Ureter (tissue), 1 donor: ENCODE results near the gene RBM33. TPM values are rescaled to one million over a fixed set of nuclear protein-coding genes. Genes with fewer than 3 reads are reported as not detected.
A peak's percentile ranks its signal among the peaks of the same experiment; 100 is the strongest.

Source experiments
- DNase-seq: peaks from one replicate; pipeline ENCODE4 v3.0.0-alpha.2; 2020; ENCODE audit warnings: low spot score
- total RNA-seq: library from RNA; stranded (reverse); gene quantifications from one replicate; pipeline ENCODE4 v1.2.4, GENCODE V29; 2023
- donor health status: DM: yes; HTN: yes; CAD: no.

The RBM33 gene
- total RNA-seq, 1 donor from 2014 or later = 70.8 TPM

GRCh38 chr7:155824227-155824886 lies 179.9 kb downstream of the RBM33 start:
- DNase-seq = peak; percentile 74

- no peak for DNase-seq
These were observed 180.9 kb downstream of the RBM33 start for GRCh38 chr7:155825336-155825735.

GRCh38 chr7:155829796-155830470 lies 185.5 kb downstream of the RBM33 start:
- DNase-seq = no peak

Other genes starting within 250 kb of the RBM33 start
- not detected for gene EN2, start 186.5 kb upstream of the RBM33 start, total RNA-seq
- not detected for gene CNPY1, start 98.1 kb upstream of the RBM33 start, total RNA-seq
- 23.2 TPM for gene SHH, start 167.8 kb downstream of the RBM33 start, total RNA-seq